ENCODE measurements around the gene GPN2. TPM values are rescaled to one million over a fixed set of nuclear protein-coding genes. Genes with fewer than 3 reads are reported as not detected.

Gene GPN2
- total RNA-seq, 2 experiments from 2014 or later: 17.5 to 46.6 TPM

- Histone ChIP-seq H2AFZ (ENCODE audit: low read length) (no peak overlapping the region), H3K4me3 (ENCODE audit: low read depth, low read length, poor library complexity, severe bottlenecking) (no peak overlapping the region), H4K20me1 (ENCODE audit: insufficient read depth, low read length) (no peaks in the 10 kb centered on the region), H3K36me3 (ENCODE audit: insufficient read depth, low read length) (peaks cover 43% of the 10 kb centered on the region), H3K9me2 (ENCODE audit: insufficient read depth, low read length) (no peaks in the 10 kb centered on the region), H3K9me3 (ENCODE audit: low read length) (no peaks in the 10 kb centered on the region), H3K79me2 (ENCODE audit: insufficient read depth, low read depth, low read length) (no peaks in the 10 kb centered on the region), H3K27ac (ENCODE audit: low read depth, low read length, poor library complexity, severe bottlenecking) (no peak overlapping the region), H3K4me1 (ENCODE audit: insufficient read depth, low read length, poor library complexity, severe bottlenecking) (no peaks in the 10 kb centered on the region), H3K4me2 (ENCODE audit: low read length) (no peak overlapping the region)
- no peak for DNase-seq (ENCODE audit: low spot score)
- ChIA-PET CTCF (ENCODE audit: unreplicated experiment) (no interaction called here), POLR2A (no interaction called here)
- intact Hi-C loops (cut with micrococcal nuclease; ENCODE audit: unreplicated experiment): no loop called here
- no TSS peak for BruUV-seq (replicated peaks)
- no peak for TF ChIP-seq CTCF (conservative IDR thresholded peaks at IDR 0.05; ENCODE audit: low read length)
- no peak for TF ChIP-seq EZH2phosphoT487 (IDR thresholded peaks at IDR 0.05; ENCODE audit: borderline replicate concordance, low read depth, low read length)
Measured at GRCh38 chr1:26844424-26845196, 45.5 kb downstream of the GPN2 start.

- Histone ChIP-seq H2AFZ (ENCODE audit: low read length) (no peak overlapping the region), H3K27ac (ENCODE audit: low read depth, low read length, poor library complexity, severe bottlenecking) (no peak overlapping the region), H4K20me1 (ENCODE audit: insufficient read depth, low read length) (no peaks in the 10 kb centered on the region), H3K9me2 (ENCODE audit: insufficient read depth, low read length) (no peaks in the 10 kb centered on the region), H3K4me3 (ENCODE audit: low read depth, low read length, poor library complexity, severe bottlenecking) (no peak overlapping the region), H3K36me3 (ENCODE audit: insufficient read depth, low read length) (peaks cover 58% of the 10 kb centered on the region), H3K4me2 (ENCODE audit: low read length) (no peak overlapping the region), H3K9me3 (ENCODE audit: low read length) (no peaks in the 10 kb centered on the region), H3K4me1 (ENCODE audit: insufficient read depth, low read length, poor library complexity, severe bottlenecking) (no peaks in the 10 kb centered on the region), H3K79me2 (ENCODE audit: insufficient read depth, low read depth, low read length) (no peaks in the 10 kb centered on the region)
- intact Hi-C loops (cut with micrococcal nuclease; ENCODE audit: unreplicated experiment): no loop called here
- POLR2A ChIA-PET: no interaction called here
- TF ChIP-seq CTCF (conservative IDR thresholded peaks at IDR 0.05; ENCODE audit: low read length) (no peak), EZH2phosphoT487 (IDR thresholded peaks at IDR 0.05; ENCODE audit: borderline replicate concordance, low read depth, low read length) (no peak)
- no peak for DNase-seq (ENCODE audit: low spot score)
- no TSS peak for BruUV-seq (replicated peaks)
- CTCF ChIA-PET (ENCODE audit: unreplicated experiment): no interaction called here
Measured at GRCh38 chr1:26839779-26840178, 50.3 kb downstream of the GPN2 start.

DNA sequence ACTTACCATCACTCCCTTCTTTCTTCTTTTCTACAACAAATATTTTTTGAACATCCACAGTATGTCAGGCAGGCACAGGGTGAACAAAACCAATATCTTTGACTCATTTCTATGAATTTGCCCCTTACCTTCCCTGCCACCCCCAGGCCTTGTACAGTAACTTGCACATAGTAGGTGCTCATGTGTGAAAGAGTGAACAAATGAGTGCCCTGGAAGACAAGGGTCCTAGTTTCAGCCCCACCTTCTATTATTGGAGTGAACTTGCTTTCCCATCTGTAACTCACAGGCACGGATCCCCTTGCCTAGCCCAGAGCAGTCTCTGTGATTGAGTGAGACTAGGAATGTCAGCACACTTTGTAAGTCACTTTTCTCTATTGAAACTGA, 50.8 kb downstream of the GPN2 start:
- DNase-seq (ENCODE audit: low spot score): no peak
- Histone ChIP-seq H3K4me1 (ENCODE audit: insufficient read depth, low read length, poor library complexity, severe bottlenecking) (no peaks in the 10 kb centered on the region), H3K27ac (ENCODE audit: low read depth, low read length, poor library complexity, severe bottlenecking) (no peak overlapping the region), H3K4me3 (ENCODE audit: low read depth, low read length, poor library complexity, severe bottlenecking) (no peak overlapping the region), H3K9me2 (ENCODE audit: insufficient read depth, low read length) (no peaks in the 10 kb centered on the region), H3K9me3 (ENCODE audit: low read length) (no peaks in the 10 kb centered on the region), H3K36me3 (ENCODE audit: insufficient read depth, low read length) (peaks cover 63% of the 10 kb centered on the region), H3K4me2 (ENCODE audit: low read length) (no peak overlapping the region), H2AFZ (ENCODE audit: low read length) (no peak overlapping the region), H3K79me2 (ENCODE audit: insufficient read depth, low read depth, low read length) (no peaks in the 10 kb centered on the region), H4K20me1 (ENCODE audit: insufficient read depth, low read length) (no peaks in the 10 kb centered on the region)
- ChIA-PET POLR2A (interaction anchor here (0.6 kb wide), 1 partner anchor 39 kb away, joined by 3 read pairs; no protein-coding TSS in a partner anchor), CTCF (ENCODE audit: unreplicated experiment) (no interaction called here)
- BruUV-seq (replicated peaks): no TSS peak
- TF ChIP-seq EZH2phosphoT487 (IDR thresholded peaks at IDR 0.05; ENCODE audit: borderline replicate concordance, low read depth, low read length) (no peak), CTCF (conservative IDR thresholded peaks at IDR 0.05; ENCODE audit: low read length) (no peak)
- intact Hi-C loops (cut with micrococcal nuclease; ENCODE audit: unreplicated experiment): no loop called here
